B cell (primary cell): ENCODE data around the gene OPA1. TPM values are rescaled to one million over a fixed set of nuclear protein-coding genes. Genes with fewer than 3 reads are reported as not detected.

Experiments used
- ATAC-seq: fragments of 200-7000 bp; cut with Tn5 transposase; one replicate; pipeline ENCODE4 v1.10.0; 2021; ENCODE audit warnings: low read depth, mild to moderate bottlenecking, moderate number of reproducible peaks, moderate library complexity
- CTCF ChIA-PET: fragments of 350-600 bp; sonication (Branson Sonifier 250); formaldehyde crosslinking; loops from one replicate; lab custom pipeline; 2021; ENCODE audit warnings: antibody characterized with exemption, inconsistent platforms; lab: Charles Lee
- POLR2A ChIA-PET: fragments of 350-600 bp; sonication (Branson Sonifier 250); formaldehyde crosslinking; loops from one replicate; lab custom pipeline; 2021; ENCODE audit warnings: antibody characterized with exemption; lab: Charles Lee
- DNase-seq: peaks from one replicate; pipeline ENCODE4 v3.0.0; 2013
- H2AFZ ChIP-seq: 2 replicates; pipeline ENCODE4 v1.6.1; 2012; ENCODE audit warnings: mild to moderate bottlenecking, low read depth, low read length; ENCODE audit not compliant: insufficient read depth, poor library complexity, severe bottlenecking
- H3K27ac ChIP-seq, 2 donors: 1 replicate in 1 of 2; 2 replicates in 1 of 2; pipeline ENCODE4 v1.5.1; 2012 to 2013; ENCODE audit warnings: low read length in 2 of 2, mild to moderate bottlenecking in 2 of 2, moderate library complexity in 1 of 2
- H3K27me3 ChIP-seq, 4 experiments: fragments of 200-600 bp in 1 of 4; sonication (generic) in 1 of 4; replicated peaks in 1 of 4; 1 replicate in 2 of 4; 2 replicates in 2 of 4; pipeline versions ENCODE4 v1.6.1 to v1.7.0; 2013 to 2016; ENCODE audit warnings: low read length in 3 of 4, mild to moderate bottlenecking in 2 of 4, mixed read lengths in 1 of 4, moderate library complexity in 1 of 4; ENCODE audit not compliant: insufficient read depth in 4 of 4, control insufficient read depth in 3 of 4; ENCODE audit errors: control extremely low read depth in 1 of 4
- H3K36me3 ChIP-seq, 2 experiments: replicated peaks in 1 of 2; 1 replicate in 1 of 2; 2 replicates in 1 of 2; pipeline versions ENCODE4 v1.6.1 to v1.7.1; 2013; ENCODE audit warnings: low read length in 1 of 2; ENCODE audit not compliant: insufficient read depth in 2 of 2, control insufficient read depth in 1 of 2; ENCODE audit errors: control extremely low read depth in 1 of 2, extremely low read depth in 1 of 2
- H3K4me1 ChIP-seq, 2 donors: fragments of 200-600 bp in 1 of 2; sonication (generic) in 1 of 2; 1 replicate in 1 of 2; 2 replicates in 1 of 2; pipeline versions ENCODE4 v1.5.1 to v1.6.1; 2013 to 2017; ENCODE audit warnings: low read length in 2 of 2; ENCODE audit not compliant: control insufficient read depth in 2 of 2, insufficient read depth in 2 of 2
- H3K4me2 ChIP-seq: replicated peaks from 2 replicates; pipeline ENCODE3; 2012; ENCODE audit warnings: mild to moderate bottlenecking, low read depth, low read length; ENCODE audit not compliant: poor library complexity, severe bottlenecking
- H3K4me3 ChIP-seq, 5 experiments: fragments of 200-600 bp in 1 of 5; sonication (generic) in 1 of 5; 1 replicate in 3 of 5; 2 replicates in 2 of 5; pipeline versions ENCODE4 v1.5.1 to v1.7.0; 2011 to 2016; ENCODE audit warnings: low read length in 4 of 5, mild to moderate bottlenecking in 4 of 5, low read depth in 2 of 5, control low read depth in 1 of 5, moderate library complexity in 1 of 5; ENCODE audit not compliant: insufficient read depth in 1 of 5; ENCODE audit errors: control extremely low read depth in 1 of 5, extremely low read depth in 1 of 5
- H3K79me2 ChIP-seq: fragments of 200-600 bp; sonication (generic); one replicate; pipeline ENCODE4 v1.6.0; 2016; ENCODE audit warnings: low read length; ENCODE audit not compliant: control insufficient read depth, insufficient read depth
- H3K9ac ChIP-seq: fragments of 200-600 bp; sonication (generic); 2 replicates; pipeline ENCODE4 v1.6.1; 2017; ENCODE audit warnings: mild to moderate bottlenecking, low read length, moderate library complexity
- H3K9me3 ChIP-seq, 3 donors: one replicate each; pipeline versions ENCODE4 v1.6.1 to v1.7.1; 2013; ENCODE audit warnings: low read length in 2 of 3; ENCODE audit not compliant: control insufficient read depth in 2 of 3, insufficient read depth in 1 of 3; ENCODE audit errors: control extremely low read depth in 1 of 3
- H4K20me1 ChIP-seq: 2 replicates; pipeline ENCODE4 v1.6.0; 2012; ENCODE audit warnings: mild to moderate bottlenecking, low read length; ENCODE audit not compliant: insufficient read depth, control insufficient read depth, poor library complexity, severe bottlenecking
- H3K27ac Mint-ChIP-seq: one replicate; pipeline ENCODE4 v1.8.0; 2021; ENCODE audit warnings: mixed read lengths
- H3K27me3 Mint-ChIP-seq: one replicate; pipeline ENCODE4 v1.8.0; 2021; ENCODE audit warnings: mixed read lengths
- H3K4me1 Mint-ChIP-seq: one replicate; pipeline ENCODE4 v1.8.0; 2021; ENCODE audit warnings: mixed read lengths
- H3K4me3 Mint-ChIP-seq: one replicate; pipeline ENCODE4 v1.8.0; 2021; ENCODE audit warnings: mixed read lengths
- H3K9me3 Mint-ChIP-seq: one replicate; pipeline ENCODE4 v1.8.0; 2022; ENCODE audit warnings: mixed read lengths; ENCODE audit not compliant: insufficient read depth
- EZH2 ChIP-seq: IDR thresholded peaks from 2 replicates; pipeline ENCODE4 v1.6.1; 2012; ENCODE audit warnings: borderline replicate concordance, low read depth, mild to moderate bottlenecking, moderate library complexity, low read length; ENCODE audit not compliant: insufficient read depth, poor library complexity, severe bottlenecking
- WGBS: methylation state at CpG from one replicate; pipeline ENCODE4 v1.1.5; 2013; ENCODE audit warnings: missing lambda C conversion rate; ENCODE audit not compliant: insufficient coverage; 5-methylcytosine and 5-hydroxymethylcytosine counted together
- intact Hi-C: fragments of 100-400 bp; cut with micrococcal nuclease; formaldehyde crosslinking; loops from one replicate; pipeline ENCODE4 v1.10.0; 2022
- polyA plus RNA-seq: library from polyadenylated mRNA; depleted of rRNA; stranded (reverse); fragments of >200 nt; gene quantifications from 2 replicates; pipeline ENCODE4 v1.2.3, GENCODE V29; 2012
- total RNA-seq, 2 donors: library from RNA; stranded (reverse); fragments of 120-200 nt in 1 of 2; gene quantifications; 1 replicate in 1 of 2; 2 replicates in 1 of 2; pipeline versions ENCODE4 v1.2.3 to v1.2.4, GENCODE V29; 2013 to 2022
- TF ChIP-seq, protein P1 (sequence below): fragments of 200-600 bp; IDR thresholded peaks from one replicate; pipeline ENCODE4 v1.8.0; 2022; ENCODE audit warnings: antibody characterized with exemption, mild to moderate bottlenecking

Gene OPA1
- total and polyA plus RNA-seq, 2 donors (not counting 1 experiment from before 2014, with no cell fraction given) = 9.1 to 62.8 TPM

- H3K36me3 ChIP-seq = peaks cover 33 to 63% of the 10 kb centered on the region in 2 experiments
- Mint-ChIP-seq H3K4me1 (no peaks in the 10 kb centered on the region), H3K9me3 (no peaks in the 10 kb centered on the region), H3K27ac (no peak overlapping the region), H3K4me3 (no peak overlapping the region), H3K27me3 (no peaks in the 10 kb centered on the region)
- no peak for DNase-seq
- POLR2A ChIA-PET = no interaction called here
- H3K27me3 ChIP-seq = no peaks in the 10 kb centered on the region
- H3K9me3 ChIP-seq = no peaks in the 10 kb centered on the region
- H3K4me3 ChIP-seq = no peak overlapping the region
- no peak overlapping the region for H2AFZ ChIP-seq
- CTCF ChIA-PET = interaction anchor here (0.9 kb wide), 1 partner anchor 670 kb away, joined by 3 read pairs; no protein-coding TSS in a partner anchor
- TF ChIP-seq, protein P1, sequence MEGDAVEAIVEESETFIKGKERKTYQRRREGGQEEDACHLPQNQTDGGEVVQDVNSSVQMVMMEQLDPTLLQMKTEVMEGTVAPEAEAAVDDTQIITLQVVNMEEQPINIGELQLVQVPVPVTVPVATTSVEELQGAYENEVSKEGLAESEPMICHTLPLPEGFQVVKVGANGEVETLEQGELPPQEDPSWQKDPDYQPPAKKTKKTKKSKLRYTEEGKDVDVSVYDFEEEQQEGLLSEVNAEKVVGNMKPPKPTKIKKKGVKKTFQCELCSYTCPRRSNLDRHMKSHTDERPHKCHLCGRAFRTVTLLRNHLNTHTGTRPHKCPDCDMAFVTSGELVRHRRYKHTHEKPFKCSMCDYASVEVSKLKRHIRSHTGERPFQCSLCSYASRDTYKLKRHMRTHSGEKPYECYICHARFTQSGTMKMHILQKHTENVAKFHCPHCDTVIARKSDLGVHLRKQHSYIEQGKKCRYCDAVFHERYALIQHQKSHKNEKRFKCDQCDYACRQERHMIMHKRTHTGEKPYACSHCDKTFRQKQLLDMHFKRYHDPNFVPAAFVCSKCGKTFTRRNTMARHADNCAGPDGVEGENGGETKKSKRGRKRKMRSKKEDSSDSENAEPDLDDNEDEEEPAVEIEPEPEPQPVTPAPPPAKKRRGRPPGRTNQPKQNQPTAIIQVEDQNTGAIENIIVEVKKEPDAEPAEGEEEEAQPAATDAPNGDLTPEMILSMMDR = no peak
- no peak for TF ChIP-seq EZH2
- no peaks in the 10 kb centered on the region for H3K4me1 ChIP-seq
- no peak for ATAC-seq
- intact Hi-C loops = no loop called here
- H4K20me1 ChIP-seq = no peaks in the 10 kb centered on the region
- no peak overlapping the region for H3K27ac ChIP-seq
- no peak overlapping the region for H3K4me2 ChIP-seq
- H3K79me2 ChIP-seq = no peaks in the 10 kb centered on the region
- no CpG with 5 or more reads among the region's 6 CpGs for WGBS
- H3K9ac ChIP-seq = no peak overlapping the region
Observed at GRCh38 chr3:193645806-193646205, 52.8 kb downstream of the OPA1 start.

- no peak overlapping the region for H2AFZ ChIP-seq
Observed at GRCh38 chr3:193648542-193649076, 55.6 kb downstream of the OPA1 start.

More at GRCh38 chr3:193648542-193649076, 55.6 kb downstream of the OPA1 start:
- no peaks in the 10 kb centered on the region for H3K27me3 Mint-ChIP-seq
- Histone ChIP-seq H3K27me3 (no peaks in the 10 kb centered on the region), H3K9ac (no peak overlapping the region), H3K27ac (no peak overlapping the region), H3K4me3 (no peak overlapping the region), H3K4me2 (no peak overlapping the region), H3K36me3 (peaks cover 25 to 51% of the 10 kb centered on the region in 2 experiments), H3K79me2 (no peaks in the 10 kb centered on the region), H3K4me1 (no peaks in the 10 kb centered on the region), H3K9me3 (no peaks in the 10 kb centered on the region), H4K20me1 (no peaks in the 10 kb centered on the region)
- no CpG with 5 or more reads among the region's 2 CpGs for WGBS
- TF ChIP-seq, protein P1 = no peak
- TF ChIP-seq EZH2 = no peak
- no peak overlapping the region for H3K4me3 Mint-ChIP-seq
- DNase-seq (no peak), ATAC-seq (no peak)
- ChIA-PET POLR2A (interaction anchor here (0.6 kb wide), 1 partner anchor 785 kb away, joined by 5 read pairs; no protein-coding TSS in a partner anchor), CTCF (no interaction called here)
- intact Hi-C loops = no loop called here
- H3K4me1 Mint-ChIP-seq = no peaks in the 10 kb centered on the region
- no peaks in the 10 kb centered on the region for H3K9me3 Mint-ChIP-seq
- H3K27ac Mint-ChIP-seq = no peak overlapping the region
